HCT116 (cell line): ENCODE results near the gene SAA1. TPM values are rescaled to one million over a fixed set of nuclear protein-coding genes. Genes with fewer than 3 reads are reported as not detected.

Experiments
- ATAC-seq: fragments of 200-7000 bp; cut with Tn5 transposase; 2 replicates; pipeline ENCODE4 v1.9.1; 2020; ENCODE audit warnings: mild to moderate bottlenecking, moderate library complexity
- BruUV-seq: library from RNA; stranded (reverse); fragments of 400-500 nt; replicated peaks from 2 replicates; lab custom pipeline; 2021; lab: Mats Ljungman, UMichigan
- CTCF ChIA-PET: fragments of 300-600 bp; sonication (Branson Sonifier 250); formaldehyde crosslinking; loops from one replicate; lab custom pipeline; 2021; ENCODE audit warnings: antibody characterized with exemption; lab: Charles Lee
- POLR2A ChIA-PET: fragments of 300-600, 350-600 bp; sonication (Branson Sonifier 250); formaldehyde crosslinking; loops from one replicate; lab custom pipeline; 2021; ENCODE audit warnings: antibody characterized with exemption; lab: Charles Lee
- RAD21 ChIA-PET, 2 experiments: fragments of 300-600 bp; sonication (Branson Sonifier 250); formaldehyde crosslinking; loops; one replicate each; lab custom pipeline; 2023; ENCODE audit warnings: low total read pairs in 2 of 2; ENCODE audit not compliant: uncharacterized antibody in 2 of 2, unreplicated experiment in 2 of 2, low non-redundant PET in 1 of 2; lab: Charles Lee
- DNase-seq: peaks from one replicate; pipeline ENCODE4 v3.0.0-alpha.2; 2010; ENCODE audit warnings: low read depth, low spot score
- H2AFZ ChIP-seq: fragments of 200-600 bp; shearing (Covaris generic), sonication (generic); 2 replicates; pipeline ENCODE4 v1.6.1; 2017; ENCODE audit warnings: low read depth, mixed run types, mixed read lengths, antibody characterized with exemption, low read length; ENCODE audit not compliant: poor library complexity, severe bottlenecking
- H3K27ac ChIP-seq: 2 replicates; pipeline ENCODE4 v1.5.1; 2012; ENCODE audit warnings: low read depth, low read length
- H3K27me3 ChIP-seq: fragments of 200-600 bp; sonication (generic); 2 replicates; pipeline ENCODE4 v1.6.1; 2016; ENCODE audit warnings: mixed run types, low read length, mixed read lengths; ENCODE audit not compliant: insufficient read depth
- H3K36me3 ChIP-seq, 2 experiments: fragments of 200-500 bp in 1 of 2; fragments of 200-600 bp in 1 of 2; sonication (Bioruptor generic) in 1 of 2; sonication (generic) in 1 of 2; 2 replicates each; pipeline versions ENCODE4 v1.5.1 to v1.6.1; 2014 to 2016; ENCODE audit warnings: low read length in 2 of 2, inconsistent platforms in 1 of 2, mixed read lengths in 1 of 2, mixed run types in 1 of 2; ENCODE audit not compliant: insufficient read depth in 2 of 2, control insufficient read depth in 1 of 2
- H3K4me1 ChIP-seq, 2 experiments: fragments of 200-600 bp in 1 of 2; sonication (generic) in 1 of 2; 2 replicates each; pipeline versions ENCODE4 v1.5.1 to v1.6.1; 2012 to 2017; ENCODE audit warnings: low read length in 2 of 2, inconsistent platforms in 1 of 2, mild to moderate bottlenecking in 1 of 2, mixed read lengths in 1 of 2, mixed run types in 1 of 2, moderate library complexity in 1 of 2; ENCODE audit not compliant: insufficient read depth in 2 of 2, control insufficient read depth in 1 of 2
- H3K4me2 ChIP-seq: fragments of 200-600 bp; sonication (generic); 2 replicates; pipeline ENCODE4 v1.6.1; 2017; ENCODE audit warnings: mixed run types, low read length, mixed read lengths
- H3K4me3 ChIP-seq, 2 experiments: fragments of 200-600 bp in 1 of 2; sonication (generic) in 1 of 2; replicated peaks in 1 of 2; 2 replicates each; pipeline ENCODE4 v1.5.1; 2011 to 2016; ENCODE audit warnings: low read length in 2 of 2, control low read depth in 1 of 2, low read depth in 1 of 2, mild to moderate bottlenecking in 1 of 2, mixed read lengths in 1 of 2, mixed run types in 1 of 2
- H3K79me2 ChIP-seq: fragments of 200-600 bp; sonication (generic); 2 replicates; pipeline ENCODE4 v1.6.1; 2017; ENCODE audit warnings: mild to moderate bottlenecking, mixed run types, low read length, moderate library complexity, mixed read lengths; ENCODE audit not compliant: insufficient read depth
- H3K9ac ChIP-seq: fragments of 200-600 bp; sonication (generic); 2 replicates; pipeline ENCODE4 v1.6.1; 2016; ENCODE audit warnings: low read length, mixed read lengths
- H3K9me2 ChIP-seq: fragments of 200-600 bp; sonication (generic), shearing (Covaris generic); 2 replicates; pipeline ENCODE4 v1.6.1; 2017; ENCODE audit warnings: mixed run types, mild to moderate bottlenecking, moderate library complexity; ENCODE audit not compliant: insufficient read depth
- H3K9me3 ChIP-seq, 2 experiments: fragments of 200-500 bp in 1 of 2; fragments of 200-600 bp in 1 of 2; sonication (Bioruptor generic) in 1 of 2; sonication (generic) in 1 of 2; 2 replicates each; pipeline ENCODE4 v1.6.1; 2014 to 2017; ENCODE audit warnings: low read length in 2 of 2, mixed read lengths in 2 of 2, inconsistent platforms in 1 of 2, low read depth in 1 of 2, mild to moderate bottlenecking in 1 of 2, mixed run types in 1 of 2, moderate library complexity in 1 of 2; ENCODE audit not compliant: control insufficient read depth in 1 of 2, insufficient read depth in 1 of 2
- H4K20me1 ChIP-seq: fragments of 200-600 bp; sonication (generic), shearing (Covaris generic); 2 replicates; pipeline ENCODE4 v1.6.1; 2017; ENCODE audit warnings: mixed run types, mild to moderate bottlenecking, moderate library complexity; ENCODE audit not compliant: insufficient read depth
- ATF3 ChIP-seq: IDR thresholded peaks from 2 replicates; pipeline ENCODE4 v1.6.1; 2012
- CBX3 ChIP-seq: IDR thresholded peaks from 2 replicates; pipeline ENCODE4 v1.6.1; 2012; ENCODE audit warnings: low read depth
- CEBPB ChIP-seq: IDR thresholded peaks from 2 replicates; pipeline ENCODE4 v1.6.1; 2012; ENCODE audit warnings: low read depth
- CTCF ChIP-seq, 3 experiments: fragments of 200-600 bp in 1 of 3; sonication (generic) in 1 of 3; IDR thresholded peaks in 2 of 3; conservative IDR thresholded peaks in 1 of 3; 2 replicates each; pipeline ENCODE4 v1.5.1; 2012 to 2017; ENCODE audit warnings: low read depth in 2 of 3, low read length in 2 of 3, antibody characterized with exemption in 1 of 3, borderline replicate concordance in 1 of 3, control low read depth in 1 of 3, mild to moderate bottlenecking in 1 of 3, mixed read lengths in 1 of 3, mixed run types in 1 of 3, moderate library complexity in 1 of 3; ENCODE audit not compliant: insufficient read depth in 1 of 3
- EGR1 ChIP-seq: IDR thresholded peaks from 2 replicates; pipeline ENCODE4 v1.6.1; 2012; ENCODE audit warnings: low read depth
- ELF1 ChIP-seq: IDR thresholded peaks from 2 replicates; pipeline ENCODE4 v1.6.1; 2012; ENCODE audit warnings: low read depth, borderline replicate concordance
- EZH2phosphoT487 ChIP-seq: fragments of 200-600 bp; IDR thresholded peaks from 2 replicates; pipeline ENCODE4 v1.6.1; 2018; ENCODE audit warnings: antibody characterized with exemption, borderline replicate concordance
- FOSL1 ChIP-seq: IDR thresholded peaks from 2 replicates; pipeline ENCODE4 v1.6.1; 2012; ENCODE audit warnings: low read depth
- MAX ChIP-seq: IDR thresholded peaks from 2 replicates; pipeline ENCODE4 v1.6.1; 2012
- POLR2AphosphoS5 ChIP-seq: IDR thresholded peaks from 2 replicates; pipeline ENCODE4 v1.6.1; 2011; ENCODE audit warnings: mild to moderate bottlenecking, low read depth, low read length, moderate library complexity
- RAD21 ChIP-seq: IDR thresholded peaks from 2 replicates; pipeline ENCODE4 v1.6.1; 2012; ENCODE audit warnings: low read depth, mild to moderate bottlenecking
- REST ChIP-seq: IDR thresholded peaks from 2 replicates; pipeline ENCODE4 v1.6.1; 2012; ENCODE audit warnings: low read depth
- SP1 ChIP-seq: IDR thresholded peaks from 2 replicates; pipeline ENCODE4 v1.6.1; 2012; ENCODE audit warnings: low read depth
- TCF7L2 ChIP-seq: IDR thresholded peaks from 2 replicates; pipeline ENCODE4 v1.7.0; 2011; ENCODE audit warnings: borderline replicate concordance, inconsistent platforms; ENCODE audit not compliant: insufficient read depth, insufficient read length; ENCODE audit errors: extremely low read depth
- YY1 ChIP-seq: IDR thresholded peaks from 2 replicates; pipeline ENCODE4 v1.6.1; 2011; ENCODE audit warnings: low read length, low read depth, moderate library complexity, mild to moderate bottlenecking; ENCODE audit not compliant: insufficient replicate concordance; ENCODE audit errors: extremely low read depth
- ZBTB33 ChIP-seq: IDR thresholded peaks from 2 replicates; pipeline ENCODE4 v1.6.1; 2011; ENCODE audit warnings: mild to moderate bottlenecking, low read length, moderate library complexity; ENCODE audit not compliant: insufficient replicate concordance; ENCODE audit errors: extremely low read depth
- intact Hi-C: fragments of 100-400 bp; cut with micrococcal nuclease; formaldehyde crosslinking; loops from 2 replicates; pipeline ENCODE4 v1.10.0; 2022
- total RNA-seq: library from RNA; stranded (reverse); gene quantifications from one replicate; pipeline ENCODE4 v1.2.1, GENCODE V29; 2021; ENCODE audit not compliant: unreplicated experiment

Gene SAA1
- total RNA-seq, 1 experiment from 2014 or later, result 8.6 TPM

GRCh38 chr11:18222814-18223421, 43.1 kb upstream of the SAA1 start:
- DNase-seq (no peak), ATAC-seq (no peak)
- Histone ChIP-seq H3K27me3 (no peaks in the 10 kb centered on the region), H3K9ac (no peak overlapping the region), H3K36me3 (no peaks in the 10 kb centered on the region), H3K27ac (no peak overlapping the region), H3K4me1 (no peaks in the 10 kb centered on the region), H3K79me2 (no peaks in the 10 kb centered on the region), H4K20me1 (no peaks in the 10 kb centered on the region), H3K4me3 (no peak overlapping the region), H2AFZ (no peak overlapping the region), H3K9me2 (no peaks in the 10 kb centered on the region), H3K4me2 (no peak overlapping the region), H3K9me3 (no peaks in the 10 kb centered on the region)
- BruUV-seq, result no TSS peak
- ChIA-PET RAD21 (no interaction called here), POLR2A (no interaction called here), CTCF (interaction anchor here (1.2 kb wide), 1 partner anchor 21 kb away, joined by 3 read pairs; no protein-coding TSS in a partner anchor)
- intact Hi-C loops, result no loop called here
- TF ChIP-seq RAD21 (no peak), CBX3 (no peak), TCF7L2 (no peak), ZBTB33 (no peak), EGR1 (no peak), MAX (no peak), ATF3 (no peak), CTCF (IDR thresholded peaks at IDR 0.05 in 2 of 3, conservative IDR thresholded peaks at IDR 0.05 in 1 of 3; ENCODE audit: borderline replicate concordance in 1 of 3, insufficient read depth in 1 of 3, low read depth in 2 of 3, low read length in 2 of 3) (no peak), REST (no peak), CEBPB (no peak), POLR2AphosphoS5 (no peak), SP1 (no peak), EZH2phosphoT487 (no peak), YY1 (no peak), FOSL1 (no peak), ELF1 (no peak)
